ENCODE data around the gene MYH9.

The MYH9 gene

DNA sequence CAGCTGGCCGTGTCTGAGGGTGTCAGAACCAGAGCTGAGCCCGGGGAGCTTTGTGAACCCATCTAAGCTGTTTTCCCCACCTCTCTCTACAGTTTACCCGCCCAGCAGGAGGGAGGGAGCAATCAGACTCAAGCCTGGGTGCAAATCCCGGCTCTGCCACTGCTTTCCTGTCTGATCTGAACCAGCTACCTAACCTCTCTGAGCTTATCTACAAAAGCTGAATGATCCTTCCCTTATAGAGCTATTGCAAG is 148.7 kb downstream of the MYH9 start:
- TF ChIP-seq TCF7L2 (IDR thresholded peaks at IDR 0.05; ENCODE audit: borderline replicate concordance, low read depth, low read length), result no peak
- TF ChIP-seq ZNF157 (tag by site-specific recombination; IDR thresholded peaks at IDR 0.05), result no peak
- TF ChIP-seq ZNF768 (tag by site-specific recombination; IDR thresholded peaks at IDR 0.05), result peak; percentile 68; the same call in 1 of the 2 replicates
- 0 out of 2 replicates have a peak, but pooled peaks have one; percentile 29 for TF ChIP-seq SP3 (tag by site-specific recombination; IDR thresholded peaks at IDR 0.05)
- no peak for TF ChIP-seq SCRT1 (tag by site-specific recombination; IDR thresholded peaks at IDR 0.05; ENCODE audit: borderline replicate concordance)
- TF ChIP-seq ZNF133 (tag by site-specific recombination; IDR thresholded peaks at IDR 0.05), result no peak
- TF ChIP-seq ZBTB26 (tag by site-specific recombination; optimal IDR thresholded peaks at IDR 0.05), result peak; percentile 11
- no peak for TF ChIP-seq ZNF473 (tag by site-specific recombination; IDR thresholded peaks at IDR 0.05)
- no peak for TF ChIP-seq WT1 (tag by site-specific recombination; IDR thresholded peaks at IDR 0.05)
- TF ChIP-seq ZNF155 (tag by site-specific recombination; IDR thresholded peaks at IDR 0.05), result no peak
- TF ChIP-seq ZNF174 (tag by site-specific recombination; IDR thresholded peaks at IDR 0.05), result no peak
- TF ChIP-seq ZNF747 (tag by site-specific recombination; IDR thresholded peaks at IDR 0.05), result no peak
- no peak for TF ChIP-seq ZNF76 (tag by site-specific recombination; IDR thresholded peaks at IDR 0.05; ENCODE audit: borderline replicate concordance, low read depth)
- no peak for TF ChIP-seq ZNF10 (tag by site-specific recombination; IDR thresholded peaks at IDR 0.05)
- peak; percentile 49 for TF ChIP-seq SP2 (tag by site-specific recombination; IDR thresholded peaks at IDR 0.05)
- TF ChIP-seq ZNF561 (tag by site-specific recombination; IDR thresholded peaks at IDR 0.05; ENCODE audit: borderline replicate concordance), result no peak
- TF ChIP-seq ZNF292 (tag by site-specific recombination; IDR thresholded peaks at IDR 0.05; ENCODE audit: borderline replicate concordance, low read depth), result no peak
- TF ChIP-seq BCL11A (tag by site-specific recombination; IDR thresholded peaks at IDR 0.05; ENCODE audit: low read depth), result no peak
- no peak for TF ChIP-seq ZBTB11 (tag by site-specific recombination; conservative IDR thresholded peaks at IDR 0.05; ENCODE audit: low read depth)
- no peak for TF ChIP-seq KLF9 (tag by site-specific recombination; IDR thresholded peaks at IDR 0.05; ENCODE audit: low read depth)
- TF ChIP-seq ZFP3 (tag by site-specific recombination; IDR thresholded peaks at IDR 0.05; ENCODE audit: low read depth), result no peak
- no peak for TF ChIP-seq YY1 (tag by site-specific recombination; IDR thresholded peaks at IDR 0.05)
- Histone ChIP-seq H3K36me3 (ENCODE audit: control insufficient read depth in 2 of 2, insufficient read depth in 1 of 2, low read length in 2 of 2) (peaks cover 0 to 16% of the 10 kb centered on the region in 2 experiments; a peak in 1 of 3 replicates), H3K27ac (ENCODE audit: extremely low read depth, low read depth, low read length) (peak overlapping the region; percentile 63), H3K9me3 (ENCODE audit: control insufficient read depth, insufficient read depth, low read depth, low read length) (no peaks in the 10 kb centered on the region), H3K4me1 (ENCODE audit: control insufficient read depth, insufficient read depth, low read length) (peaks cover 9% of the 10 kb centered on the region), H3K4me3 (ENCODE audit: low read depth, low read length) (peak overlapping the region; percentile 49)
- ChIA-PET POLR2A (interaction anchor here (0.8 to 2.7 kb wide), 11 partner anchors 9 to 268 kb away, joined by 3 to 8 read pairs (median 4); partner anchors contain the start of genes FOXRED2, MYH9 and TXN2), CTCF (interaction anchor here (0.9 to 3.4 kb wide), 22 partner anchors 8 to 248 kb away, joined by 3 to 18 read pairs (median 6); no protein-coding TSS in a partner anchor)

All from HEK293 (cell line).